ENCODE results near the gene CSRP2.

- TF ChIP-seq CTCF (IDR thresholded peaks at IDR 0.05) (no peak), POLR2A (IDR thresholded peaks at IDR 0.05) (no peak)
These were observed 2.1 kb downstream of the CSRP2 start for GRCh38 chr12:76876696-76877229.

Measured in body of pancreas (tissue), 4 donors.